ENCODE data around the gene UBXN11. TPM values are rescaled to one million over a fixed set of nuclear protein-coding genes. Genes with fewer than 3 reads are reported as not detected.
"Not testable (repeated sequence)": the region's sequence is repeated elsewhere in the genome, so short reads cannot be mapped to it uniquely, and the experiment has no call there.

The UBXN11 gene
- total RNA-seq, 1 donor from 2014 or later, result 12.8 TPM

DNA sequence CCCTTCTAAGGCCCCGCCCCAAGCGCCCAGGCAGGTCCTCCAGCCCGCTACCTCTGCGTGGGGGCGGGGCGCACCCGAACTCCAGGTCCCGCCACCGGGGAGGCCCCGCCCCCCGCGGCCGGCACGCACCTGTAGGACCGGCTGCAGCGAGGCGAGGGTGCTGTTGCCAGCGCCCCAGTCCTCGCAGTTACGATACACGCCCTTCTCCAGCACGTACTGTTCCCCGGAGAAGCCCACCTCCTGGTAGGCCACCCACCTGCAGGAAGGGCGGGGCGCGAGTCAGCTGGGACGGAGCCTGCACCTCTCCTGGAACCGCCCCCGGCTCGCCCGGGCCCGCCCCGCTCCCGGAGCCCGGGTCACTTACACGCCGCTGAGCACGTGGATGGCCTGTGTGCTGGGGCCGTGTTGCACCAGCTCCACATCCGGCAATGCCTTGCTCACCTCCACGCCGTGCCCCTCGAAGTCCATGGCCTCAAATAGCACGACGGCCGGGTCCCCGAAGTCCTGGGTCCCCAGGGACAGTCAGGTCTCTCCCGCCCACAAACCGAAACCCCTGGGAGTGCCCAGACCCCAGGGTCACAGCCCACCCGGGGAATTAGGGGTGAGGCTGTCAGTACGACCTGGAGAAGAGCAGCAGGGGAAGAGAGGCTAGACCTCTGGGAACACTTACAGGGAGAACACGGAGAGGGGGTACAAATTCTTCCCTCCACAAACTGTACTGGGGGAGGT is 30.2 kb upstream of the UBXN11 start:
- Histone ChIP-seq H3K4me3 (ENCODE audit: insufficient read depth, low read depth, low read length) (peak overlapping the region; percentile 70), H3K27me3 (ENCODE audit: insufficient read depth, low read length) (peaks cover 5% of the 10 kb centered on the region), H3K4me2 (ENCODE audit: low read length) (peak overlapping the region; percentile 96), H3K9me3 (ENCODE audit: insufficient read depth, low read depth, low read length) (no peaks in the 10 kb centered on the region), H3K79me2 (ENCODE audit: insufficient read depth, low read length) (no peaks in the 10 kb centered on the region), H4K20me1 (ENCODE audit: insufficient read depth, low read length) (no peaks in the 10 kb centered on the region), H2AFZ (ENCODE audit: low read depth, low read length) (peak overlapping the region; percentile 92), H3K9ac (ENCODE audit: low read length) (peak overlapping the region; percentile 72), H3K27ac (ENCODE audit: low read depth, low read length) (no peak overlapping the region), H3K36me3 (ENCODE audit: insufficient read depth, low read length) (no peaks in the 10 kb centered on the region), H3K4me1 (ENCODE audit: insufficient read depth, low read length) (peaks cover 13% of the 10 kb centered on the region)
- no peaks in the 10 kb centered on the region for H3K9me3 Mint-ChIP-seq (ENCODE audit: unreplicated experiment)
- H3K27ac Mint-ChIP-seq (ENCODE audit: unreplicated experiment), result no peak overlapping the region
- peak overlapping the region; percentile 88 for H3K4me3 Mint-ChIP-seq (ENCODE audit: unreplicated experiment)
- DNase-seq (ENCODE audit: low read depth) (no peak), FAIRE-seq (no peak)
- TF ChIP-seq EZH2 (IDR thresholded peaks at IDR 0.05; ENCODE audit: insufficient read depth, low read length), result peak; percentile 27
- TF ChIP-seq, protein P1, sequence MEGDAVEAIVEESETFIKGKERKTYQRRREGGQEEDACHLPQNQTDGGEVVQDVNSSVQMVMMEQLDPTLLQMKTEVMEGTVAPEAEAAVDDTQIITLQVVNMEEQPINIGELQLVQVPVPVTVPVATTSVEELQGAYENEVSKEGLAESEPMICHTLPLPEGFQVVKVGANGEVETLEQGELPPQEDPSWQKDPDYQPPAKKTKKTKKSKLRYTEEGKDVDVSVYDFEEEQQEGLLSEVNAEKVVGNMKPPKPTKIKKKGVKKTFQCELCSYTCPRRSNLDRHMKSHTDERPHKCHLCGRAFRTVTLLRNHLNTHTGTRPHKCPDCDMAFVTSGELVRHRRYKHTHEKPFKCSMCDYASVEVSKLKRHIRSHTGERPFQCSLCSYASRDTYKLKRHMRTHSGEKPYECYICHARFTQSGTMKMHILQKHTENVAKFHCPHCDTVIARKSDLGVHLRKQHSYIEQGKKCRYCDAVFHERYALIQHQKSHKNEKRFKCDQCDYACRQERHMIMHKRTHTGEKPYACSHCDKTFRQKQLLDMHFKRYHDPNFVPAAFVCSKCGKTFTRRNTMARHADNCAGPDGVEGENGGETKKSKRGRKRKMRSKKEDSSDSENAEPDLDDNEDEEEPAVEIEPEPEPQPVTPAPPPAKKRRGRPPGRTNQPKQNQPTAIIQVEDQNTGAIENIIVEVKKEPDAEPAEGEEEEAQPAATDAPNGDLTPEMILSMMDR (IDR thresholded peaks at IDR 0.05; ENCODE audit: insufficient read depth, low read depth, low read length), result no peak
- peaks cover 5% of the 10 kb centered on the region for H3K27me3 Mint-ChIP-seq (ENCODE audit: low read depth, unreplicated experiment)
- H3K36me3 Mint-ChIP-seq (ENCODE audit: low read depth, unreplicated experiment), result no peaks in the 10 kb centered on the region
- H3K4me1 Mint-ChIP-seq (ENCODE audit: low read depth, unreplicated experiment), result peaks cover 6% of the 10 kb centered on the region

DNA sequence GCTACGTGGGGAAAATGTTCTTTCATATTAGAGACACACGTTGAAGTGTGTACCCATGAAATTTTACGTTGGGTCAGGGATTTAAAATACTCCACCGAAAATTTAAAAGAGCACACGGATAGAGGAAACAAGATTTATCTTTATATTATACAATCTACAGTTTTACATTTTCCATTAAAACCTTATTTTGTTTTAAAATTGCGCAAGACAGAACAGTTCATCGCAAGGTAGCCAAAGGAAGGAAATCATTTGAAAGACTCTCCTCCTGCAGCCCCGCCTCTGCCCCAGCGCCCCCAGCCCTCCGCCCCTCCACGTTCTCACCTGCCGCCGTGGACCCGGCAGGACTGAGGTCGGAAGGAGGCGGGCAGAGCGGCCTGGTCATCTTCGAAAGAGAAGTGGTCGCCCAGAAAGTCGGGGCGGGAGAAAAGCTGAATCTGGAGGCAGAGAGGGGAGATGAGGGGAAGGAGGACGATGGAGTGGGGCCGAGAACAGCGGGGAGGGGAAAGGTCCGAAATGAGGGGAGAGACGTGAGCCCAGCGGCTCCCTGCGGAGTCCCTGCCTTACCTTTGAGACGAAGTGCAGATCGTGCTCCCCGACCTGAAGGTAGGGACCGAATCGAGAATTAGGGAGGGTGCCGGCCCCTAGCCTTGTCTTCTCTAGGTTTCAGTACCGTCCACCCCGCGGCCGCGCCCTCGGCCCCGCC is 29.5 kb upstream of the UBXN11 start:
- no peaks in the 10 kb centered on the region for H4K20me1 ChIP-seq (ENCODE audit: insufficient read depth, low read length)
- H2AFZ ChIP-seq (ENCODE audit: low read depth, low read length), result peak overlapping the region; percentile 92
- no peak for DNase-seq (ENCODE audit: low read depth)
- no peaks in the 10 kb centered on the region for H3K36me3 Mint-ChIP-seq (ENCODE audit: low read depth, unreplicated experiment)
- TF ChIP-seq, protein P1 (IDR thresholded peaks at IDR 0.05; ENCODE audit: insufficient read depth, low read depth, low read length), result no peak
- no peak for TF ChIP-seq EZH2 (IDR thresholded peaks at IDR 0.05; ENCODE audit: insufficient read depth, low read length)
- no peak for FAIRE-seq
- peak overlapping the region; percentile 96 for H3K4me2 ChIP-seq (ENCODE audit: low read length)
- H3K4me3 Mint-ChIP-seq (ENCODE audit: unreplicated experiment), result peak overlapping the region; percentile 88
- peaks cover 18% of the 10 kb centered on the region for H3K4me1 ChIP-seq (ENCODE audit: insufficient read depth, low read length)
- H3K4me3 ChIP-seq (ENCODE audit: insufficient read depth, low read depth, low read length), result peak overlapping the region; percentile 70
- peaks cover 5% of the 10 kb centered on the region for H3K27me3 ChIP-seq (ENCODE audit: insufficient read depth, low read length)
- peaks cover 6% of the 10 kb centered on the region for H3K4me1 Mint-ChIP-seq (ENCODE audit: low read depth, unreplicated experiment)
- no peak overlapping the region for H3K27ac ChIP-seq (ENCODE audit: low read depth, low read length)
- no peaks in the 10 kb centered on the region for H3K9me3 ChIP-seq (ENCODE audit: insufficient read depth, low read depth, low read length)
- H3K27ac Mint-ChIP-seq (ENCODE audit: unreplicated experiment), result no peak overlapping the region
- no peaks in the 10 kb centered on the region for H3K36me3 ChIP-seq (ENCODE audit: insufficient read depth, low read length)
- H3K27me3 Mint-ChIP-seq (ENCODE audit: low read depth, unreplicated experiment), result peaks cover 5% of the 10 kb centered on the region
- peak overlapping the region; percentile 72 for H3K9ac ChIP-seq (ENCODE audit: low read length)
- H3K79me2 ChIP-seq (ENCODE audit: insufficient read depth, low read length), result no peaks in the 10 kb centered on the region
- H3K9me3 Mint-ChIP-seq (ENCODE audit: unreplicated experiment), result no peaks in the 10 kb centered on the region

DNA sequence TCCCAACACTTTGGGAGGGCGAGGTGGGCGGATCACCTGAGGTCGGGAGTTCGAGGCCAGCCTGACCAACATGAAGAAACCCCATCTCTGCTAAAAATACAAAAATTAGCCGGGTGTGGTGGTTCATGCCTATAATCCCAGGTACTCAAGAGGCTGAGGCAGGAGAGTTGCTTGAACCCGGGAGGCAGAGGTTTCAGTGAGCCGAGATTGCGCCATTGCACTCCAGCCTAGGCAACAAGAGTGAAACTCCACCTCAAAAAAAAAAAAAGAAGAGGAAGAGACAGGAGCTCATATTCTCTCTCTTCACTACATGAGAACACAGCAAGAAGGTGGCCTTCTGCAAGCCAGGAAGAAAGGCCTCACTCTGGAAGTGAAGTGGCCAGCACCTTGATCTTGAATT is 26.9 kb upstream of the UBXN11 start:
- not testable (repeated sequence) for H4K20me1 ChIP-seq (ENCODE audit: insufficient read depth, low read length); H3K27me3 ChIP-seq (ENCODE audit: insufficient read depth, low read length); H3K79me2 ChIP-seq (ENCODE audit: insufficient read depth, low read length); H3K27me3 Mint-ChIP-seq (ENCODE audit: low read depth, unreplicated experiment); H3K9ac ChIP-seq (ENCODE audit: low read length); H3K4me3 Mint-ChIP-seq (ENCODE audit: unreplicated experiment); H3K36me3 Mint-ChIP-seq (ENCODE audit: low read depth, unreplicated experiment); H3K4me2 ChIP-seq (ENCODE audit: low read length); H2AFZ ChIP-seq (ENCODE audit: low read depth, low read length); H3K27ac ChIP-seq (ENCODE audit: low read depth, low read length); H3K4me1 Mint-ChIP-seq (ENCODE audit: low read depth, unreplicated experiment); H3K4me3 ChIP-seq (ENCODE audit: insufficient read depth, low read depth, low read length); H3K9me3 ChIP-seq (ENCODE audit: insufficient read depth, low read depth, low read length); H3K36me3 ChIP-seq (ENCODE audit: insufficient read depth, low read length); FAIRE-seq; H3K27ac Mint-ChIP-seq (ENCODE audit: unreplicated experiment); H3K9me3 Mint-ChIP-seq (ENCODE audit: unreplicated experiment); DNase-seq (ENCODE audit: low read depth)
- H3K4me1 ChIP-seq (ENCODE audit: insufficient read depth, low read length), result peaks cover 15% of the 10 kb centered on the region

Measured in astrocyte (in vitro differentiated cells and primary cell).